GM12873 (cell line): ENCODE data around the gene GNG3.

Source experiments
- TF ChIP-seq, protein P1 (sequence below): IDR thresholded peaks from 2 replicates; pipeline ENCODE4 v1.5.1; 2012; ENCODE audit warnings: low read depth, mild to moderate bottlenecking, moderate library complexity, low read length, control low read depth; ENCODE audit not compliant: insufficient read depth; ENCODE audit errors: missing control alignments

GNG3 gene

DNA sequence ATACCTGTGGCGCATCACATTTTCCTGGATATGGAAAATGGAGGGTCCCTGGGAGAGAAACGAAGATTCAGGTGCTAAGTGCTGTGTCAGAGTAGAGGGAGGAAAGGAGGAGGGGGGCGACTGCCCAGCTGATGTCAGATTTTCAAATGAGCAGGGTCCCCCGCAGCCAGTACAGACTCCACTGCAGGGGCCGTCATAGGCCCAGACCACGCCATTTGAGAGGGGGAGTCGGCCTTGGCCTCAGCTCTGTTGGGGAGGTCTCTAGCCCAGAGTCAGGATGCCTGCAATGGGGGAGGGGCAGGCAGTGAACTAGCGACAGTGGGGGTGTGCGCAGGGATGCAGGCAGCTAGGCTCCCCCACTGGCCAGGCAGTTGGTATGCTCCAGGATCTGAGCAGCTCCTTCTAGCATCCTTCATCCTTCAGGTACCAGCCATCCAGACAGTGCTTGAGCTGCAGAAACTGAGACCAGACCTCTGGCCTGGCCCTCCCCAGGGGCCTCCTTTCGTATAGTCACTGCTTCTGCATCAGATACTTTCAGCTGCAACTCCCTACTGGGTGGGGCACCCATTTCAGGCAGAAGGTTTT is at the start of gene GNG3, which contains the start of gene BSCL2:
Gene GNG3 (plus strand): TSS at position 400 of the 585 bp plus-strand sequence. CDS start 620 bp downstream, outside the sequence.
Gene BSCL2 (minus strand): TSS at position 148 of the 585 bp plus-strand sequence. CDS start 229 bp downstream, outside the sequence.
- TF ChIP-seq, protein P1, sequence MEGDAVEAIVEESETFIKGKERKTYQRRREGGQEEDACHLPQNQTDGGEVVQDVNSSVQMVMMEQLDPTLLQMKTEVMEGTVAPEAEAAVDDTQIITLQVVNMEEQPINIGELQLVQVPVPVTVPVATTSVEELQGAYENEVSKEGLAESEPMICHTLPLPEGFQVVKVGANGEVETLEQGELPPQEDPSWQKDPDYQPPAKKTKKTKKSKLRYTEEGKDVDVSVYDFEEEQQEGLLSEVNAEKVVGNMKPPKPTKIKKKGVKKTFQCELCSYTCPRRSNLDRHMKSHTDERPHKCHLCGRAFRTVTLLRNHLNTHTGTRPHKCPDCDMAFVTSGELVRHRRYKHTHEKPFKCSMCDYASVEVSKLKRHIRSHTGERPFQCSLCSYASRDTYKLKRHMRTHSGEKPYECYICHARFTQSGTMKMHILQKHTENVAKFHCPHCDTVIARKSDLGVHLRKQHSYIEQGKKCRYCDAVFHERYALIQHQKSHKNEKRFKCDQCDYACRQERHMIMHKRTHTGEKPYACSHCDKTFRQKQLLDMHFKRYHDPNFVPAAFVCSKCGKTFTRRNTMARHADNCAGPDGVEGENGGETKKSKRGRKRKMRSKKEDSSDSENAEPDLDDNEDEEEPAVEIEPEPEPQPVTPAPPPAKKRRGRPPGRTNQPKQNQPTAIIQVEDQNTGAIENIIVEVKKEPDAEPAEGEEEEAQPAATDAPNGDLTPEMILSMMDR, result no peak

DNA sequence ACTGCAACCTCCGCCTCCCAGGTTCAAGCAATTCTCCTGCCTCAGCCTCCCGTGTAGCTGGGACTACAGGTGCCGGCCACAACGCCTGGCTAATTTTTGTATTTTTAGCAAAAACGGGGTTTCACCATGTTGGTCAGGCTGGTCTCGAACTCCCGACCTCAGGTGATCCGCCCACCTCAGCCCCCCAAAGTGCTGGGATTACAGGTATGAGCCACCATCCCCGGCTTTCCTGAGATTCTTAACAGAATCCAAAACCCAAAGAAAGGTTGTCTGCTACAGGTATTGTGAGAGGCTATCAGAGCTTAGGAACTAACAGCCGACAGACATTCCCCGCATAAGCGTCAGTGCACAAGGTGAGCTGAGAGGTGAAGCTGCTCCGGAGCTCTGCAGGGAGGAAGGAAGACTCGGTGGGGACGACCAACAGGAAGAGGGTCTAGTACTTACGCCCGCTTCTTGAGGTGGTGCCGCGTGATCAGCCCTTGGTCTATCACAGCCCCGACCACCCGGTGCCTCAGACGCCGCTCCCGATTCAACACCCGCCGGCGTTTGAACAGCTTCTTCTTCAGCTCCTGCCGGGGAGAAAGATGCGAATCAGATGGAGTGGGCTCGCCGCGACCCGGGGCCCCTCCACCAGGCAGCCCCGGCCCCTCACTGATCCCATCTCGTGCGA is 42.9 kb upstream of the GNG3 start:
- TF ChIP-seq, protein P1, result no peak

DNA sequence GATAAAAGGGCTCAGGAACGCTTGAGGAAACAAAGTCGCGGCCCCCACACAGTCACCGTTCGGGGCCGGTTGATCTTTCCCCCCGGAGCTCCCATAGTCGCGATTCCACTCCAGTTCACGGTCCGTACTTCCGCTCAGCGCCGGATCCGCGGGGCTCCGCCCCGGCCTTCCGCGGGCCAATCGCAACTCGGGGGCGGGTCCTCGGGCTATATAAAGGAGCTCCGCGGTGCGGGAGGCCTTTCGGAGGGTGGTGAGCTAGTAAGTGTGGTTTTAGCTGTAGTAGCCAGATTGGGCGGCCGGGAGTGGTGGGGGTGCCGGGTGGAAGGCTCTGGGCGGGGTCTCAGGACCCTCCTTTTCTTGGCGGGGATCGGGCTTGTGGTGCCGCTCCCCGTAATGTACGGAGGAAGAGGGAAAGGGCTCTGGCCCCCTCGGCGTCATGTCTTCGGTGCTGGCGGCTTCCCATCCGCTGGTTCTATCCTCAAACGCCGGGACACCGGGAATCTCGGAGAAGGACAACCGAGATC is 42.3 kb upstream of the GNG3 start, which contains the start of the genes C11orf98 and CSKMT:
Gene C11orf98 (minus strand): TSS at position 136 of the 524 bp plus-strand sequence. CDS start 41 bp downstream, at position 95.
Gene CSKMT (plus strand): TSS at position 238 of the 524 bp plus-strand sequence. CDS start 568 bp downstream, outside the sequence.
- TF ChIP-seq, protein P1, result no peak

DNA sequence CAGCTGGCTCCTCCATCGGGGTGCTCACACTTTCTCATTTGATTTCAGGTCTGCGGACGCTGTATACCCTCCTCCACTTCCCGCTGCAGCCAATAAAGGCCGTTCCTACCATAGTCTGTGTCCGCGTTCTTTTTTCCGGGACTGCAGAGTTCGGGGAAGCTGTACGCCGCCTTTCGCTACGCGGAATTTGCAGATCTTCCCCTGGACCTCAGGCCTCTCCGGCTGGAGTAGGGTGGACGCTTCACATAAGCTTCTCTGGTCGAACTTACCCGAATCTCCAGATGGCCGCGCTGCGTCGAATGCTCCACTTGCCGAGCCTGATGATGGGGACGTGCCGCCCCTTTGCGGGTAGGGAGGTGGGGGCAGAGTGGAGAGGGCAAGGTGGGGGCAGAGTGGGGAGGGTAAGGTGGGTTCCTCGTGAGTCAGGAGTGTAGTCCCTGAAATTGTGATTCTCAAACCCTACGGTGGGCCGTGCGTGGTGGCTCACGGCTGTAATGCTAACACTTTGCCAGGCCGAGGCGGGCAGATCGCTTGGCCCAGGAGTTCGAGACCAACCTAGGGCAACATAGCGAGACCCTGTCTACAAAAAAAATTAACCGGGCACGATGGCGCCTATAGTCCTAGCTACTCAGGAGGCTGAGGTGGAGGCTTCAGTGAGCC is 41.7 kb upstream of the GNG3 start:
- TF ChIP-seq, protein P1, result no peak

DNA sequence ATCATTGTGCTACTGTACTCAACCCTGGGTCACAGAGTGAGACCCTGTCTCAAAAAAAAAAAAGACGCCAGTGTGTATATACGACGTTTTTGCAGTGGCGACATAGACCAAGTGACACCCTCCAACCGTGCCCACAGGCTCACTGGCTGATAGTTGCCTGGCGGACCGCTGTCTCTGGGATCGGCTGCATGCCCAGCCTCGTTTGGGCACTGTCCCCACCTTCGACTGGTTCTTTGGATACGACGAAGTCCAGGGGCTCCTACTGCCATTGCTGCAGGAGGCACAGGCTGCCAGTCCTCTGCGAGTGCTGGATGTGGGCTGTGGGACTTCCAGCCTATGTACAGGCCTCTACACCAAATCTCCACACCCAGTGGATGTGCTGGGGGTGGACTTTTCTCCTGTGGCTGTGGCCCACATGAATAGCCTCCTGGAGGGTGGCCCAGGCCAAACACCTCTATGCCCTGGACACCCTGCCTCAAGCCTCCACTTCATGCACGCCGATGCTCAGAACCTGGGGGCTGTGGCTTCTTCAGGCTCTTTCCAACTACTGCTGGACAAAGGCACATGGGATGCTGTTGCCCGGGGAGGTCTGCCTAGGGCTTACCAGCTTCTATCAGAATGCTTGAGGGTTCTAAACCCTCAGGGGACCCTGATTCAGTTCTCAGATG is 41.1 kb upstream of the GNG3 start:
- TF ChIP-seq, protein P1, result no peak

DNA sequence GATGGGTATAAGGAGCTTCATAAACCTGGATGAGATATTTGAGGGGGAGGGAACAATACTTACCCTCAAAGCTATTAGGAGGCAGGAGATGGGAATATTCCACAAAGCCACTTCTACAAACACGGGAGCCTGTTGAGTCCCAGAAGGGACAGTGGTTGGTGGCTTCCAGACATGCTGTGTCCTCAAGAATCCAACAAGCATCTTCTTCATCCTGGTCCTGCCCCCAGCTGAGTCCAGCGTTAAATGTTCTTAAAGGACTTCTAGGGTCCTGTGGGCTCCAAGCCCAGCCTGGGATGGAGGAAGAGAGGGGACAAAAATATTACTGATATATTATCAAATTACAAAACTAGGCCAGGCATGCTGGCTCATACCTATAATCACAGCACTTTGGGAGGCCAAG is 40.0 kb upstream of the GNG3 start:
- TF ChIP-seq, protein P1, result no peak
